HepG2 (cell line): Measurements from ENCODE around the gene DUSP9. TPM values are rescaled to one million over a fixed set of nuclear protein-coding genes. Genes with fewer than 3 reads are reported as not detected.

Experiments used
- CREBL2 ChIP-seq: sonication (generic); formaldehyde crosslinking; IDR thresholded peaks from 2 replicates; pipeline ENCODE4 v1.8.1; 2023; ENCODE audit warnings: missing genetic modification reagents, mild to moderate bottlenecking, borderline replicate concordance
- CTCF ChIP-seq: sonication (generic); formaldehyde crosslinking; IDR thresholded peaks from 2 replicates; pipeline ENCODE4 v1.5.0; 2020; ENCODE audit warnings: mild to moderate bottlenecking, missing genetic modification reagents, moderate library complexity
- EP300 ChIP-seq, 3 experiments: sonication (generic) in 1 of 3; formaldehyde crosslinking in 1 of 3; IDR thresholded peaks; 2 replicates each; pipeline versions ENCODE4 v1.5.1 to v1.6.1; 2011 to 2020; ENCODE audit warnings: low read depth in 2 of 3, low read length in 2 of 3, borderline replicate concordance in 1 of 3, improper control_type of control experiment in 1 of 3, mild to moderate bottlenecking in 1 of 3, missing genetic modification reagents in 1 of 3, moderate library complexity in 1 of 3
- ESRRA ChIP-seq: sonication (generic); formaldehyde crosslinking; IDR thresholded peaks from 2 replicates; pipeline ENCODE4 v1.5.1; 2020; ENCODE audit warnings: mild to moderate bottlenecking, low read depth, missing genetic modification reagents
- GLMP ChIP-seq: sonication (generic); formaldehyde crosslinking; IDR thresholded peaks from 2 replicates; pipeline ENCODE4 v1.9.0; 2021; ENCODE audit warnings: missing genetic modification reagents, mild to moderate bottlenecking, borderline replicate concordance
- HES4 ChIP-seq: sonication (generic); formaldehyde crosslinking; IDR thresholded peaks from 2 replicates; pipeline ENCODE4 v1.9.0; 2021; ENCODE audit warnings: mild to moderate bottlenecking, missing genetic modification reagents, borderline replicate concordance
- HOMEZ ChIP-seq: IDR thresholded peaks from 2 replicates; pipeline ENCODE4 v1.6.1; 2016; ENCODE audit warnings: low read depth
- MED1 ChIP-seq: sonication (generic); formaldehyde crosslinking; IDR thresholded peaks from 2 replicates; pipeline ENCODE4 v1.4.0; 2020; ENCODE audit warnings: missing genetic modification reagents
- PAX8 ChIP-seq: sonication (generic); formaldehyde crosslinking; IDR thresholded peaks from 2 replicates; pipeline ENCODE4 v1.8.0; 2022; ENCODE audit warnings: mild to moderate bottlenecking, missing genetic modification reagents, borderline replicate concordance
- PAXIP1 ChIP-seq: sonication (generic); formaldehyde crosslinking; conservative IDR thresholded peaks from 2 replicates; pipeline ENCODE4 v1.4.0; 2020; ENCODE audit warnings: mild to moderate bottlenecking, missing genetic modification reagents, moderate library complexity
- POGK ChIP-seq: sonication (generic); formaldehyde crosslinking; conservative IDR thresholded peaks from 2 replicates; pipeline ENCODE4 v1.8.0; 2022; ENCODE audit warnings: mild to moderate bottlenecking, moderate library complexity, missing genetic modification reagents
- PTBP1 ChIP-seq: fragments of 200-400 bp; formaldehyde crosslinking; IDR thresholded peaks from 2 replicates; pipeline ENCODE4 v1.6.1; 2018; ENCODE audit warnings: low read length, low read depth; ENCODE audit not compliant: poor library complexity, severe bottlenecking
- RAD21 ChIP-seq: fragments of 450-650 bp; formaldehyde crosslinking; IDR thresholded peaks from 2 replicates; pipeline ENCODE4 v1.5.0; 2020; ENCODE audit warnings: mild to moderate bottlenecking
- ZBTB2 ChIP-seq: sonication (generic); formaldehyde crosslinking; IDR thresholded peaks from 2 replicates; pipeline ENCODE4 v1.8.0; 2022; ENCODE audit warnings: low read depth, missing genetic modification reagents
- ZNF713 ChIP-seq: sonication (generic); formaldehyde crosslinking; IDR thresholded peaks from 2 replicates; pipeline ENCODE4 v1.4.0; 2020; ENCODE audit warnings: mild to moderate bottlenecking, missing genetic modification reagents
- polyA plus RNA-seq, 8 experiments: library from polyadenylated mRNA; depleted of rRNA in 3 of 8; stranded (reverse) in 7 of 8; unstranded in 1 of 8; fragments of >200 nt; fragmentation: Illumina TruSeq in 4 of 8; extraction: Trizol in 4 of 8; gene quantifications; 2 replicates each; pipeline versions ENCODE4 v1.2.1 to v1.2.3, GENCODE V29; 2011 to 2016; ENCODE audit warnings: low read depth in 4 of 8, missing spikeins in 1 of 8, mixed read lengths in 1 of 8; ENCODE audit not compliant: insufficient read depth in 1 of 8
- total RNA-seq, 5 experiments: library from RNA; depleted of rRNA; stranded (reverse); fragments of >200 nt; fragmentation: Illumina TruSeq; extraction: Trizol; gene quantifications; 2 replicates each; pipeline ENCODE4 v1.2.3, GENCODE V29; 2016; ENCODE audit warnings: low read depth in 1 of 5

DUSP9 gene
- total and polyA plus RNA-seq, 2 of the 13 experiments (the other 11 are each of a cell fraction or from before 2014, with no cell fraction given): 235 to 435 TPM

GRCh38 chrX:153644356-153645125, 2.5 kb upstream of the DUSP9 start (continued):
- TF ChIP-seq HOMEZ (CRISPR knock-in tag) (no peak), ZBTB2 (no peak), PAXIP1 (CRISPR knock-in tag) (no peak), POGK (CRISPR knock-in tag) (0 out of 2 replicates have a peak, but pooled peaks have one; percentile 50), GLMP (no peak), RAD21 (CRISPR knock-in tag) (peak; percentile 40; the same call in 1 of the 2 replicates), CTCF (peak; percentile 59), MED1 (CRISPR knock-in tag) (peak; percentile 52; the same call in 1 of the 2 replicates), ZNF713 (CRISPR knock-in tag) (no peak), ESRRA (CRISPR knock-in tag) (no peak), HES4 (no peak), EP300 (IDR thresholded peaks at IDR 0.05; ENCODE audit: low read depth in 2 of 2, low read length in 2 of 2) (no peak), EP300 (CRISPR knock-in tag; IDR thresholded peaks at IDR 0.05; ENCODE audit: borderline replicate concordance) (no peak), PAX8 (no peak), PTBP1 (no peak), CREBL2 (CRISPR knock-in tag) (no peak)
